Measurements from ENCODE around the gene PRKG1. TPM values are rescaled to one million over a fixed set of nuclear protein-coding genes. Genes with fewer than 3 reads are reported as not detected.

Gene PRKG1
- total and polyA plus RNA-seq, 2 donors (not counting 1 experiment from before 2014, with no cell fraction given) = not detected

- ATAC-seq (ENCODE audit: low read depth) (no peak), DNase-seq (no peak)
- H3K4me1 Mint-ChIP-seq = no peaks in the 10 kb centered on the region
- intact Hi-C loops (cut with micrococcal nuclease) = no loop called here
- Histone ChIP-seq H3K27ac (ENCODE audit: low read length in 2 of 2) (no peak overlapping the region), H4K20me1 (ENCODE audit: control insufficient read depth, insufficient read depth, low read length, poor library complexity, severe bottlenecking) (no peaks in the 10 kb centered on the region), H3K4me2 (replicated peaks; ENCODE audit: low read depth, low read length, poor library complexity, severe bottlenecking) (no peak overlapping the region), H3K9ac (ENCODE audit: low read length) (no peak overlapping the region), H2AFZ (ENCODE audit: insufficient read depth, low read depth, low read length, poor library complexity, severe bottlenecking) (no peak overlapping the region), H3K79me2 (ENCODE audit: control insufficient read depth, insufficient read depth, low read length) (no peaks in the 10 kb centered on the region), H3K36me3 (replicated peaks in 1 of 2; ENCODE audit: control extremely low read depth in 1 of 2, control insufficient read depth in 1 of 2, extremely low read depth in 1 of 2, insufficient read depth in 2 of 2, low read length in 1 of 2) (no peaks in the 10 kb centered on the region), H3K4me1 (ENCODE audit: control insufficient read depth in 2 of 2, insufficient read depth in 2 of 2, low read length in 2 of 2) (no peaks in the 10 kb centered on the region), H3K9me3 (ENCODE audit: control extremely low read depth in 1 of 3, control insufficient read depth in 2 of 3, insufficient read depth in 1 of 3, low read length in 2 of 3) (peaks cover 0 to 1% (median 0%) of the 10 kb centered on the region in 3 donors), H3K4me3 (ENCODE audit: control extremely low read depth in 1 of 5, extremely low read depth in 1 of 5, insufficient read depth in 1 of 5, low read depth in 2 of 5, low read length in 4 of 5) (no peak overlapping the region), H3K27me3 (replicated peaks in 1 of 4; ENCODE audit: control extremely low read depth in 1 of 4, control insufficient read depth in 3 of 4, insufficient read depth in 4 of 4, low read length in 3 of 4) (no peaks in the 10 kb centered on the region)
- ChIA-PET POLR2A (no interaction called here), CTCF (no interaction called here)
- H3K9me3 Mint-ChIP-seq (ENCODE audit: insufficient read depth) = no peaks in the 10 kb centered on the region
- WGBS (ENCODE audit: insufficient coverage) = 100% methylated on average over 2 of the region's 3 CpGs
- no peak overlapping the region for H3K4me3 Mint-ChIP-seq
- no peaks in the 10 kb centered on the region for H3K27me3 Mint-ChIP-seq
- TF ChIP-seq, protein P1, sequence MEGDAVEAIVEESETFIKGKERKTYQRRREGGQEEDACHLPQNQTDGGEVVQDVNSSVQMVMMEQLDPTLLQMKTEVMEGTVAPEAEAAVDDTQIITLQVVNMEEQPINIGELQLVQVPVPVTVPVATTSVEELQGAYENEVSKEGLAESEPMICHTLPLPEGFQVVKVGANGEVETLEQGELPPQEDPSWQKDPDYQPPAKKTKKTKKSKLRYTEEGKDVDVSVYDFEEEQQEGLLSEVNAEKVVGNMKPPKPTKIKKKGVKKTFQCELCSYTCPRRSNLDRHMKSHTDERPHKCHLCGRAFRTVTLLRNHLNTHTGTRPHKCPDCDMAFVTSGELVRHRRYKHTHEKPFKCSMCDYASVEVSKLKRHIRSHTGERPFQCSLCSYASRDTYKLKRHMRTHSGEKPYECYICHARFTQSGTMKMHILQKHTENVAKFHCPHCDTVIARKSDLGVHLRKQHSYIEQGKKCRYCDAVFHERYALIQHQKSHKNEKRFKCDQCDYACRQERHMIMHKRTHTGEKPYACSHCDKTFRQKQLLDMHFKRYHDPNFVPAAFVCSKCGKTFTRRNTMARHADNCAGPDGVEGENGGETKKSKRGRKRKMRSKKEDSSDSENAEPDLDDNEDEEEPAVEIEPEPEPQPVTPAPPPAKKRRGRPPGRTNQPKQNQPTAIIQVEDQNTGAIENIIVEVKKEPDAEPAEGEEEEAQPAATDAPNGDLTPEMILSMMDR (IDR thresholded peaks at IDR 0.05) = no peak
- TF ChIP-seq EZH2 (IDR thresholded peaks at IDR 0.05; ENCODE audit: borderline replicate concordance, insufficient read depth, low read depth, low read length, poor library complexity, severe bottlenecking) = no peak
- no peak overlapping the region for H3K27ac Mint-ChIP-seq
These were observed 448.6 kb downstream of the PRKG1 start for GRCh38 chr10:51522858-51523257.

- DNase-seq (no peak), ATAC-seq (ENCODE audit: low read depth) (no peak)
- no peak overlapping the region for H3K9ac ChIP-seq (ENCODE audit: low read length)
- no peak overlapping the region for H3K27ac ChIP-seq (ENCODE audit: low read length in 2 of 2)
- ChIA-PET POLR2A (no interaction called here), CTCF (no interaction called here)
- no peaks in the 10 kb centered on the region for H3K79me2 ChIP-seq (ENCODE audit: control insufficient read depth, insufficient read depth, low read length)
- no peak overlapping the region for H3K4me2 ChIP-seq (replicated peaks; ENCODE audit: low read depth, low read length, poor library complexity, severe bottlenecking)
- peaks cover 0 to 1% (median 0%) of the 10 kb centered on the region in 3 donors for H3K9me3 ChIP-seq (ENCODE audit: control extremely low read depth in 1 of 3, control insufficient read depth in 2 of 3, insufficient read depth in 1 of 3, low read length in 2 of 3)
- H2AFZ ChIP-seq (ENCODE audit: insufficient read depth, low read depth, low read length, poor library complexity, severe bottlenecking) = no peak overlapping the region
- no peak overlapping the region for H3K4me3 Mint-ChIP-seq
- H3K27me3 Mint-ChIP-seq = no peaks in the 10 kb centered on the region
- H3K4me1 Mint-ChIP-seq = no peaks in the 10 kb centered on the region
- no peaks in the 10 kb centered on the region for H3K4me1 ChIP-seq (ENCODE audit: control insufficient read depth in 2 of 2, insufficient read depth in 2 of 2, low read length in 2 of 2)
- H3K27ac Mint-ChIP-seq = no peak overlapping the region
- intact Hi-C loops (cut with micrococcal nuclease) = no loop called here
- H3K36me3 ChIP-seq (replicated peaks in 1 of 2; ENCODE audit: control extremely low read depth in 1 of 2, control insufficient read depth in 1 of 2, extremely low read depth in 1 of 2, insufficient read depth in 2 of 2, low read length in 1 of 2) = no peaks in the 10 kb centered on the region
- no peak overlapping the region for H3K4me3 ChIP-seq (ENCODE audit: control extremely low read depth in 1 of 5, extremely low read depth in 1 of 5, insufficient read depth in 1 of 5, low read depth in 2 of 5, low read length in 4 of 5)
- no peaks in the 10 kb centered on the region for H3K9me3 Mint-ChIP-seq (ENCODE audit: insufficient read depth)
- H3K27me3 ChIP-seq (replicated peaks in 1 of 4; ENCODE audit: control extremely low read depth in 1 of 4, control insufficient read depth in 3 of 4, insufficient read depth in 4 of 4, low read length in 3 of 4) = no peaks in the 10 kb centered on the region
- TF ChIP-seq, protein P1 (IDR thresholded peaks at IDR 0.05) = no peak
- TF ChIP-seq EZH2 (IDR thresholded peaks at IDR 0.05; ENCODE audit: borderline replicate concordance, insufficient read depth, low read depth, low read length, poor library complexity, severe bottlenecking) = no peak
- H4K20me1 ChIP-seq (ENCODE audit: control insufficient read depth, insufficient read depth, low read length, poor library complexity, severe bottlenecking) = no peaks in the 10 kb centered on the region
These were observed 449.2 kb downstream of the PRKG1 start for GRCh38 chr10:51523440-51523839.

Data from B cell (primary cell).